Endothelial cell of umbilical vein (primary cell): Measurements from ENCODE around the gene RSRC1.

ENCODE experiments used
- EZH2 ChIP-seq: IDR thresholded peaks from 2 replicates; pipeline ENCODE4 v1.6.1; 2012; ENCODE audit warnings: borderline replicate concordance, low read depth, mild to moderate bottlenecking, moderate library complexity, low read length, inconsistent platforms; ENCODE audit not compliant: severe bottlenecking
- POLR2A ChIP-seq: IDR thresholded peaks from 2 replicates; pipeline ENCODE4 v1.6.1; 2012; ENCODE audit warnings: low read depth, mild to moderate bottlenecking, control low read depth, low read length
- TF ChIP-seq, protein P1 (sequence below): IDR thresholded peaks from 2 replicates; pipeline ENCODE4 v1.6.1; 2011; ENCODE audit not compliant: insufficient read depth, insufficient read length

DNA sequence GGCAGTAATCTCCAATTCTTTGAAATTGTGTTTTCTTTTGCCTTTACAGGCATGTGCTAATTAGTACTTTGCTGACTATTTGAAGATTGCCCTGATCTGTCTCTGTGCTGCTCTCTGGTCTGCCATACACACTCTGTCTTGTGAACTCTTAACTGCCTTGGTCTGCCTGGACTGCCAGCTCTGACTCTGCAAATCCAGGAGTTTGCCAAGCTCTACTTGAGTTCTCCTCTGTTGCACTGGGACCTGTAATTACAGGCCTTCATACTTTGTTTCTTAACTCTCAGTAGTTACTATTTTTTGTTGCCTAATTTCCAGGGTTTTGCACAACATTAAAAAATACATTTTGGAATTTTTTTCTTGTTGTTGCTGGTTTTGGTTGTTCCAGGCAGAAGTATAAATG lies 155.0 kb downstream of the RSRC1 start:
- TF ChIP-seq EZH2 (no peak), POLR2A (no peak)
- TF ChIP-seq, protein P1, sequence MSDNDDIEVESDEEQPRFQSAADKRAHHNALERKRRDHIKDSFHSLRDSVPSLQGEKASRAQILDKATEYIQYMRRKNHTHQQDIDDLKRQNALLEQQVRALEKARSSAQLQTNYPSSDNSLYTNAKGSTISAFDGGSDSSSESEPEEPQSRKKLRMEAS, result no peak
